Panc1 (cell line): ENCODE results near the gene ALDH4A1. TPM values are rescaled to one million over a fixed set of nuclear protein-coding genes. Genes with fewer than 3 reads are reported as not detected.

Experiments used
- ATAC-seq: fragments of 200-7000 bp; cut with Tn5 transposase; 2 replicates; pipeline ENCODE4 v1.9.1; 2020; ENCODE audit warnings: mild to moderate bottlenecking, moderate library complexity
- BruUV-seq: library from RNA; stranded (reverse); fragments of 400-500 nt; replicated peaks from 2 replicates; lab custom pipeline; 2021; lab: Mats Ljungman, UMichigan
- CTCF ChIA-PET: fragments of 300-600 bp; sonication (Branson Sonifier 250); formaldehyde crosslinking; loops from one replicate; lab custom pipeline; 2022; ENCODE audit warnings: antibody characterized with exemption; lab: Charles Lee
- POLR2A ChIA-PET: fragments of 300-600 bp; sonication (Branson Sonifier 250); formaldehyde crosslinking; loops from one replicate; lab custom pipeline; 2022; ENCODE audit warnings: antibody characterized with exemption; lab: Charles Lee
- DNase-seq: peaks from one replicate; pipeline ENCODE4 v3.0.0-alpha.2; 2010; ENCODE audit warnings: low read depth, low spot score
- H3K27ac ChIP-seq: 2 replicates; pipeline ENCODE4 v1.5.1; 2011; ENCODE audit warnings: mild to moderate bottlenecking, low read length, inconsistent platforms
- H3K27me3 ChIP-seq: fragments of 200-500 bp; sonication (Bioruptor generic); 2 replicates; pipeline ENCODE4 v1.6.0; 2014; ENCODE audit warnings: low read length, inconsistent platforms; ENCODE audit not compliant: control insufficient read depth, insufficient read depth
- H3K36me3 ChIP-seq: fragments of 200-500 bp; sonication (Bioruptor generic); 2 replicates; pipeline ENCODE4 v1.5.1; 2014; ENCODE audit warnings: inconsistent platforms, mild to moderate bottlenecking, low read length, moderate library complexity; ENCODE audit not compliant: control insufficient read depth, insufficient read depth
- H3K4me1 ChIP-seq: 2 replicates; pipeline ENCODE4 v1.5.1; 2011; ENCODE audit warnings: inconsistent platforms, mild to moderate bottlenecking, low read length, moderate library complexity; ENCODE audit not compliant: control insufficient read depth, insufficient read depth
- H3K4me3 ChIP-seq, 2 experiments: 2 replicates each; pipeline ENCODE4 v1.5.1; 2011 to 2012; ENCODE audit warnings: low read depth in 2 of 2, low read length in 2 of 2, mild to moderate bottlenecking in 2 of 2, inconsistent platforms in 1 of 2, moderate library complexity in 1 of 2
- H3K9me3 ChIP-seq: fragments of 200-500 bp; sonication (Bioruptor generic); 2 replicates; pipeline ENCODE4 v1.5.1; 2014; ENCODE audit warnings: low read depth, mild to moderate bottlenecking, inconsistent platforms, low read length, moderate library complexity; ENCODE audit not compliant: control insufficient read depth, insufficient read depth
- CTCF ChIP-seq: fragments of 450-650 bp; IDR thresholded peaks from 2 replicates; pipeline ENCODE4 v1.5.1; 2017; ENCODE audit warnings: mild to moderate bottlenecking
- POLR2AphosphoS5 ChIP-seq: IDR thresholded peaks from 2 replicates; pipeline ENCODE4 v1.6.1; 2012; ENCODE audit warnings: mild to moderate bottlenecking, low read depth, low read length, moderate library complexity
- REST ChIP-seq, 2 experiments: IDR thresholded peaks; 2 replicates each; pipeline ENCODE4 v1.6.1; 2011 to 2012; ENCODE audit warnings: low read depth in 2 of 2, control low read depth in 1 of 2, low read length in 1 of 2, mild to moderate bottlenecking in 1 of 2, moderate library complexity in 1 of 2; ENCODE audit not compliant: insufficient read depth in 1 of 2
- SIN3A ChIP-seq: IDR thresholded peaks from 2 replicates; pipeline ENCODE4 v1.6.1; 2012; ENCODE audit warnings: low read depth, mild to moderate bottlenecking, low read length, moderate library complexity, borderline replicate concordance; ENCODE audit not compliant: insufficient read depth
- TCF7L2 ChIP-seq: IDR thresholded peaks from 2 replicates; pipeline ENCODE4 v1.6.1; 2011; ENCODE audit warnings: mild to moderate bottlenecking, low read depth, low read length, inconsistent platforms
- in situ Hi-C: cut with HindIII; loops from 2 replicates; pipeline ENCODE4 v1.10.0; 2016; ENCODE audit warnings: low sequenced_read_pairs, low pct_unique_long_range_greater_than_20kb
- intact Hi-C: fragments of 100-400 bp; cut with micrococcal nuclease; formaldehyde crosslinking; loops from one replicate; pipeline ENCODE4 v1.10.0; 2022; ENCODE audit not compliant: unreplicated experiment
- total RNA-seq: library from RNA; stranded (reverse); gene quantifications from one replicate; pipeline ENCODE4 v1.2.1, GENCODE V29; 2021; ENCODE audit not compliant: unreplicated experiment

The ALDH4A1 gene
- total RNA-seq, 1 experiment from 2014 or later, result 21.7 TPM

- ATAC-seq, result peak; percentile 85
- DNase-seq, result no peak
- intact Hi-C loops (loop anchor here (5.0 kb wide), 1 partner anchor 39 kb away; no protein-coding TSS in a partner anchor), in situ Hi-C loops (no loop called here)
- peaks cover 29% of the 10 kb centered on the region for H3K4me1 ChIP-seq
- TSS peak; percentile 19 for BruUV-seq
- CTCF ChIA-PET, result interaction anchor here (0.5 to 2.0 kb wide), 17 partner anchors 9 to 1381 kb away, joined by 3 to 15 read pairs (median 4); partner anchors contain the start of gene ALDH4A1
- peaks cover 2% of the 10 kb centered on the region; the same call in 1 of the 2 replicates for H3K36me3 ChIP-seq
- H3K27ac ChIP-seq, result peak overlapping the region; percentile 75
- TF ChIP-seq SIN3A, result no peak
- peak; percentile 100 for TF ChIP-seq CTCF
- POLR2A ChIA-PET, result no interaction called here
- H3K9me3 ChIP-seq, result no peaks in the 10 kb centered on the region
- H3K27me3 ChIP-seq, result no peaks in the 10 kb centered on the region
- H3K4me3 ChIP-seq, result no peak overlapping the region
Measured at GRCh38 chr1:18913065-18913835, 10.9 kb upstream of the ALDH4A1 start.

- Histone ChIP-seq H3K9me3 (no peaks in the 10 kb centered on the region), H3K36me3 (peaks cover 5% of the 10 kb centered on the region), H3K4me1 (peaks cover 36% of the 10 kb centered on the region), H3K4me3 (no peak overlapping the region), H3K27ac (peak overlapping the region; percentile 21; the same call in 1 of the 2 replicates), H3K27me3 (no peaks in the 10 kb centered on the region)
- CTCF ChIA-PET, result interaction anchor here (0.5 to 2.0 kb wide), 8 partner anchors 10 to 324 kb away, joined by 3 to 15 read pairs (median 6); partner anchors contain the start of gene ALDH4A1
- in situ Hi-C loops (no loop called here), intact Hi-C loops (loop anchor here (5.0 kb wide), 1 partner anchor 40 kb away; no protein-coding TSS in a partner anchor)
- POLR2A ChIA-PET, result no interaction called here
- no TSS peak for BruUV-seq
- TF ChIP-seq POLR2AphosphoS5, result no peak
- no peak for TF ChIP-seq TCF7L2
- no peak for TF ChIP-seq SIN3A
- no peak for TF ChIP-seq CTCF
- no peak for TF ChIP-seq REST (IDR thresholded peaks at IDR 0.05; ENCODE audit: insufficient read depth in 1 of 2, low read depth in 2 of 2, low read length in 1 of 2)
- no peak for DNase-seq
- no peak for ATAC-seq
Measured at GRCh38 chr1:18912550-18912949, 10.2 kb upstream of the ALDH4A1 start.
